Transverse colon (tissue), 4 donors: ENCODE measurements around the gene HIVEP2. TPM values are rescaled to one million over a fixed set of nuclear protein-coding genes. Genes with fewer than 3 reads are reported as not detected.

Experiments used
- DNase-seq: peaks from one replicate; pipeline ENCODE4 v3.0.0-alpha.2; 2019
- H3K27ac ChIP-seq, 4 donors: fragments of 200-600 bp; sonication (generic); 2 replicates each; pipeline ENCODE4 v1.5.1; 2016 to 2018; ENCODE audit warnings: inconsistent platforms in 4 of 4
- H3K27me3 ChIP-seq: fragments of 200-600 bp; sonication (generic); 2 replicates; pipeline ENCODE4 v1.5.1; 2017; ENCODE audit warnings: inconsistent platforms
- H3K36me3 ChIP-seq, 4 donors: fragments of 200-600 bp; sonication (generic); 2 replicates each; pipeline ENCODE4 v1.5.1; 2017 to 2019; ENCODE audit warnings: inconsistent platforms in 4 of 4
- H3K4me1 ChIP-seq, 4 donors: fragments of 200-600 bp; sonication (generic); 2 replicates each; pipeline ENCODE4 v1.5.1; 2017 to 2020; ENCODE audit warnings: inconsistent platforms in 4 of 4
- H3K4me3 ChIP-seq, 4 donors: fragments of 200-600 bp; sonication (generic); 1 replicate in 1 of 4; 2 replicates in 3 of 4; pipeline versions ENCODE4 v1.5.1 to v1.6.1; 2017 to 2019; ENCODE audit warnings: inconsistent platforms in 4 of 4
- H3K9me3 ChIP-seq, 2 donors: fragments of 200-600 bp; sonication (generic); 2 replicates each; pipeline ENCODE4 v1.5.1; 2017 to 2019; ENCODE audit warnings: inconsistent platforms in 2 of 2
- CTCF ChIP-seq, 5 experiments: fragments of 200-600 bp in 3 of 5; fragments of 450-650 bp in 2 of 5; sonication (generic) in 3 of 5; IDR thresholded peaks; 1 replicate in 2 of 5; 2 replicates in 3 of 5; pipeline ENCODE4 v1.5.1; 2016 to 2017; ENCODE audit warnings: antibody characterized with exemption in 5 of 5, inconsistent platforms in 3 of 5, mild to moderate bottlenecking in 2 of 5, moderate library complexity in 1 of 5
- EP300 ChIP-seq: sonication (generic); formaldehyde crosslinking; IDR thresholded peaks from one replicate; pipeline ENCODE4 v1.6.1; 2017; ENCODE audit warnings: antibody characterized with exemption, low read depth
- POLR2A ChIP-seq: fragments of 450-650 bp; IDR thresholded peaks from one replicate; pipeline ENCODE4 v1.6.1; 2016; ENCODE audit warnings: antibody characterized with exemption, mild to moderate bottlenecking, moderate library complexity
- POLR2AphosphoS5 ChIP-seq, 3 donors: sonication (generic); formaldehyde crosslinking; IDR thresholded peaks; one replicate each; pipeline ENCODE4 v1.6.1; 2016; ENCODE audit warnings: antibody characterized with exemption in 3 of 3
- WGBS, 2 donors: methylation state at CpG; one replicate each; pipeline ENCODE4 v1.1.5; 2018; ENCODE audit warnings: low coverage in 1 of 2; 5-methylcytosine and 5-hydroxymethylcytosine counted together
- in situ Hi-C, 4 donors: fragments of 200-750 bp; cut with MboI; loops; one replicate each; pipeline versions ENCODE4 v1.15.0 to v1.15.1; 2017; ENCODE audit warnings: low sequenced_read_pairs in 3 of 4, low pct_ligation_motif_present in 1 of 4, low pct_unique_long_range_greater_than_20kb in 1 of 4
- intact Hi-C: fragments of 100-400 bp; cut with DNase I; formaldehyde crosslinking; loops from one replicate; pipeline ENCODE4 v1.15.1; 2023; ENCODE audit warnings: low total_unique reads
- total RNA-seq, 4 donors: library from RNA; depleted of rRNA; stranded (reverse); fragments of >200 nt; gene quantifications; one replicate each; pipeline ENCODE4 v1.1.0, GENCODE V29; 2016

HIVEP2 gene
- total RNA-seq, 4 donors from 2014 or later = 10.0 to 22.5 (median 13.7) TPM

GRCh38 chr6:142749556-142749955 lies 195.4 kb downstream of the HIVEP2 start:
- TF ChIP-seq CTCF (IDR thresholded peaks at IDR 0.05) (no peak), POLR2AphosphoS5 (IDR thresholded peaks at IDR 0.05) (no peak), POLR2A (no peak), EP300 (no peak)
- Histone ChIP-seq H3K4me1 (no peaks in the 10 kb centered on the region), H3K4me3 (no peak overlapping the region), H3K27ac (no peak overlapping the region), H3K9me3 (no peaks in the 10 kb centered on the region), H3K36me3 (peaks cover 0 to 9% (median 0%) of the 10 kb centered on the region in 4 donors), H3K27me3 (no peaks in the 10 kb centered on the region)
- DNase-seq = no peak
- intact Hi-C loops (no loop called here), in situ Hi-C loops (no loop called here)
- WGBS, 2 donors = 62 to 69% methylated on average over 2 to 3 of the region's 3 CpGs

GRCh38 chr6:142746524-142746923 lies 198.5 kb downstream of the HIVEP2 start:
- no peaks in the 10 kb centered on the region for H3K27me3 ChIP-seq
- H3K27ac ChIP-seq = no peak overlapping the region
- no peak overlapping the region for H3K4me3 ChIP-seq
- TF ChIP-seq EP300 = no peak
- TF ChIP-seq CTCF (IDR thresholded peaks at IDR 0.05) = peak; percentile 24 to 36 (median 30)
- TF ChIP-seq POLR2AphosphoS5 (IDR thresholded peaks at IDR 0.05) = no peak
- no peak for TF ChIP-seq POLR2A
- 65 to 80% methylated on average over 2 of the region's 2 CpGs for WGBS, 2 donors
- DNase-seq = no peak
- no peaks in the 10 kb centered on the region for H3K4me1 ChIP-seq
- H3K9me3 ChIP-seq = no peaks in the 10 kb centered on the region
- H3K36me3 ChIP-seq = no peaks in the 10 kb centered on the region
- intact Hi-C loops = no loop called here
- in situ Hi-C loops = no loop called here

GRCh38 chr6:142744836-142745235 lies 200.1 kb downstream of the HIVEP2 start:
- DNase-seq = no peak

GRCh38 chr6:142740449-142740848 lies 204.5 kb downstream of the HIVEP2 start:
- intact Hi-C loops = no loop called here
- H3K9me3 ChIP-seq = no peaks in the 10 kb centered on the region
- no peaks in the 10 kb centered on the region for H3K36me3 ChIP-seq
- in situ Hi-C loops = no loop called here
- no peaks in the 10 kb centered on the region for H3K27me3 ChIP-seq
- no peak overlapping the region for H3K4me3 ChIP-seq
- H3K4me1 ChIP-seq = no peaks in the 10 kb centered on the region
- no peak for DNase-seq
- H3K27ac ChIP-seq = no peak overlapping the region
- 64 to 78% methylated on average over 4 of the region's 4 CpGs for WGBS, 2 donors
- no peak for TF ChIP-seq CTCF (IDR thresholded peaks at IDR 0.05)

More at GRCh38 chr6:142744836-142745235, 200.1 kb downstream of the HIVEP2 start:
- Histone ChIP-seq H3K9me3 (no peaks in the 10 kb centered on the region), H3K27me3 (no peaks in the 10 kb centered on the region), H3K36me3 (no peaks in the 10 kb centered on the region), H3K4me1 (no peaks in the 10 kb centered on the region), H3K27ac (no peak overlapping the region), H3K4me3 (no peak overlapping the region)
- TF ChIP-seq POLR2AphosphoS5 (IDR thresholded peaks at IDR 0.05) = no peak
- TF ChIP-seq EP300 = no peak
- no peak for TF ChIP-seq POLR2A
- TF ChIP-seq CTCF (IDR thresholded peaks at IDR 0.05) = no peak
- intact Hi-C loops (no loop called here), in situ Hi-C loops (no loop called here)
- WGBS, 2 donors = 91 to 96% methylated on average over 2 of the region's 2 CpGs
